NCI-H128 (cell line): ENCODE results near the gene ZNF142.
A peak's percentile ranks its signal among the peaks of the same experiment; 100 is the strongest.

Experiments
- DNase-seq: peaks from one replicate; lab custom pipeline; 2025; ENCODE audit not compliant: unreplicated experiment; lab: John Stamatoyannopoulos, UW

Gene ZNF142

GRCh38 chr2:218659258-218659987 lies at the start of gene ZNF142, which contains the start of gene BCS1L:
ZNF142 (minus strand) TSS chr2:218659623; CDS start chr2:218656429, 3,194 bp downstream.
BCS1L (plus strand) TSS chr2:218659683; CDS start chr2:218660988, 1,305 bp downstream.
- peak; percentile 75 for DNase-seq

- no peak for DNase-seq
Observed at GRCh38 chr2:218708086-218708485, 48.7 kb upstream of the ZNF142 start.

GRCh38 chr2:218703341-218703740 lies 43.9 kb upstream of the ZNF142 start:
- DNase-seq: no peak

GRCh38 chr2:218701806-218702205 lies 42.4 kb upstream of the ZNF142 start:
- DNase-seq: no peak

- no peak for DNase-seq
Observed at GRCh38 chr2:218698885-218699284, 39.5 kb upstream of the ZNF142 start.

GRCh38 chr2:218694405-218695145 lies 35.2 kb upstream of the ZNF142 start:
- DNase-seq: no peak

- DNase-seq: no peak
Observed at GRCh38 chr2:218691234-218691633, 31.8 kb upstream of the ZNF142 start.

- peak; percentile 4 for DNase-seq
Observed at GRCh38 chr2:218687400-218688060, 28.1 kb upstream of the ZNF142 start.

- DNase-seq: no peak
Observed at GRCh38 chr2:218680061-218680460, 20.6 kb upstream of the ZNF142 start.

GRCh38 chr2:218679119-218679518 lies 19.7 kb upstream of the ZNF142 start:
- DNase-seq: no peak

GRCh38 chr2:218671654-218672566 lies 12.5 kb upstream of the ZNF142 start, which contains the start of the genes RNF25 and STK36:
RNF25 (minus strand) TSS chr2:218672002; CDS start chr2:218671970, 32 bp downstream.
STK36 (plus strand) TSS chr2:218672086; CDS start chr2:218672830, 744 bp downstream.
- peak; percentile 30 for DNase-seq

GRCh38 chr2:218671097-218671653 lies 11.8 kb upstream of the ZNF142 start:
- DNase-seq: no peak

GRCh38 chr2:218664653-218665052 lies 5.2 kb upstream of the ZNF142 start:
- DNase-seq: no peak

GRCh38 chr2:218663901-218664300 lies 4.5 kb upstream of the ZNF142 start:
- DNase-seq: no peak

GRCh38 chr2:218662827-218663226 lies 3.4 kb upstream of the ZNF142 start:
- DNase-seq: no peak

- no peak for DNase-seq
Observed at GRCh38 chr2:218662377-218662776, 3.0 kb upstream of the ZNF142 start.

- DNase-seq: no peak
Observed at GRCh38 chr2:218659988-218660358, 550 bp upstream of the ZNF142 start.

GRCh38 chr2:218658671-218659257 lies 659 bp downstream of the ZNF142 start:
- no peak for DNase-seq

GRCh38 chr2:218655751-218656150 lies 3.7 kb downstream of the ZNF142 start:
- no peak for DNase-seq

- no peak for DNase-seq
Observed at GRCh38 chr2:218648787-218649100, 10.7 kb downstream of the ZNF142 start.
